HL-60/S4 treated with phorbol 12-myristate 13-acetate at 8.2 ng/mL for 4 days and 3 days (cell line): ENCODE results near the gene CBR1.

ENCODE experiments used
- in situ Hi-C: fragments of 300-500 bp; cut with MboI; formaldehyde crosslinking; loops from 2 replicates; pipeline ENCODE4 v1.15.0; 2022; ENCODE audit warnings: low sequenced_read_pairs

The CBR1 gene

GRCh38 chr21:36069713-36070583, at the start of gene CBR1:
TSS of gene CBR1 (plus strand) at chr21:36070024. CDS start at chr21:36070116, 92 bp downstream.
- in situ Hi-C loops = no loop called here

GRCh38 chr21:36021251-36021837, 48.5 kb upstream of the CBR1 start:
- in situ Hi-C loops = no loop called here

- in situ Hi-C loops = no loop called here
These were observed 47.3 kb upstream of the CBR1 start for GRCh38 chr21:36022427-36023091.

DNA sequence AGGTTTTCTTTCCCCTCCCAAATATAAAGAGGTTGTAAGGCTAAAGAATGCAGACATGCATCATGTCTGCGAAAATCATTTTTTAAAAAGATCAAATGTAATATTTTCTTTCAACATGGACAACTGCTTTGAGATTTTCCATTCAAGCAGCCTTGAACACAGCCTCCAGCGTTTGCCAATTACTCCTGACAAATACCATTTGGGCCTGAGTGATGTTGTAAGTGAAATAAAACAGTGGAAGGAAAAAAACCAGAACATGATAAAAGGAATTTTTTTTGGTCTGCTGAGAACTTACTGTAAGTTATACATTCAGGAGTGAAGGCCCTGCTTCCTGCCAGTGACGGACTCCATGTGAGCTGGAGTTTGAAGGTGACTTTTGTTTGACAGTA, 46.7 kb upstream of the CBR1 start:
- in situ Hi-C loops = no loop called here

DNA sequence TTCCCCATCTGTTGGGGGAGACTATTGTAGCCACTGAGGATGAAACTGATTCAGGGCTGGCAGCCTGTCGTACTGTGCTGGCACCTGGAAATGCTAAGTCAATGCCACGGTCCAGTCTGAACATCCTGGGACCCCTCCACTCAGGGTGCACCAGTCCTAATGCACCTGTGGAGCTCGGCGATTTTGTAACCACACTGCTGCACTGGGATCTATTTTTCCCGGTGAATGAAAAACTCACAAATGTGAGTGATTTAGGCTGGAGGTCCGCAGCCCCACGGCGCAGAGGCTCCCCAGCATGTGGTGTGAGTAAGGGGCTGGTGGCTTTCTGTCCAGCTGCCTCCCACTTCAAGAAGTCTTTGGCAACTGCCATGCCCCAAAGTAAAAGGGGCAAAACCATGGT, 45.0 kb upstream of the CBR1 start:
- in situ Hi-C loops = no loop called here

- in situ Hi-C loops = no loop called here
These were observed 42.5 kb upstream of the CBR1 start for GRCh38 chr21:36027347-36027746.

GRCh38 chr21:36028127-36029069, 41.4 kb upstream of the CBR1 start:
- in situ Hi-C loops = no loop called here

- in situ Hi-C loops = no loop called here
These were observed 40.5 kb upstream of the CBR1 start for GRCh38 chr21:36029309-36029708.

DNA sequence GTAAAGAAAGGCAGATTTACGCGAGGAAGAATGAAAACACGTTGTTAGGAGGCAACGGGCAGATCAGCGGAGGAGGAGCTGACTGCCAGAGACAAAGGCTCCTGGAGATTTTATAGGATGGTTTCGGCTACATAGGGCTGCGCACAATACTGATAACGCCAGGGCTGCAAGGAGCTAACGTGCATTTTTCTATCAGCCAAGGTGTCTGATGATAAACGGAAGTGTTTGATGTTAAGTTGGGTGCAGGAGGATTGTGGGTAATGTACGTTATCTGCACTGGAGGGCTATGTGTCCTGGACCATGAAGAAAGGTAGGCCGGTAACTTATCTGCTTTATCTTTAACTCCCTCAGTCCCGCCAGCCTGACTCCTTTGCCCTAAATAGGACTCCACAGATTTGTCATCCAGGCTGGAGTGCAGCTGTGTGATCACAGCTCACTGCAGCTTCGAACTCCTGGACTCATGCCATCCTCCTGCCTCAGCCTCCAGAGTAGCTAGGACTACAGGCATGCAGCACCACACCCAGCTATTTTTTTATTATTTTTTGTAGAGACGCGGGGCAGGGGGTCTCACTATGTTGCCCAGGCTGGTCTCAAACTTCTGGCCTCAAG, 39.1 kb upstream of the CBR1 start:
- in situ Hi-C loops = no loop called here

DNA sequence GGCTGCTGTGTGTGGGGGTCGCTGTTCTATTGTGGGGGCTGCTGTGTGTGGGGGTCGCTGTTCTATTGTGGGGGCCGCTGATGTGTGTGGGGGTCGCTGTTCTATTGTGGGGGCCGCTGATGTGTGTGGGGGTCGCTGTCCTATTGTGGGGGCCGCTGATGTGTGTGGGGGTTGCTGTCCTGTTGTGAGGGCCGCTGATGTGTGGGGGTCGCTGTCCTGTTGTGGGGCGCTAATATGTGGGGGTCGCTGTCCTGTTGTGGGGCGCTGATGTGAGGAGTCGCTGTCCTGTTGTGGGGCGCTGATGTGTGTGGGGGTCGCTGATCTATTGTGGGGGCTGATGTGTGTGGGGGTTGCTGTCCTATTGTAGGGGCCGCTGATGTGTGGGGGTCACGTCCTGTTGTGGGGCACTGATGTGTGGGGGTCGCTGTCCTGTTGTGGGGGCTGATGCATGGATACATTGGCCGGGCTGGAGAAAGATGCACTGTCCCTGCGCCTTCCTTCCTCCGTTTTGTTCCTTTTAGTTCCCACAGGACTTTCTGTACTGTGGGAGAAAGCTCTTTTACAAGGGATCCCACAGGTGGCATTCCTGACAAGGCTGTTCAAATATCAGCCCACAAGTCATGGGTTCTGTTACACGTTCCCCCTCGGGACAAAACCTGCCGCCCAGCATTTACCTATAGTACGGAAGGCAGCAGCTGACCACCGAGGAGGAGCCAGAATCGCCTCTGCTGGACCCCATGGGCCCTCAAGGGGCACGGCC, 37.0 kb upstream of the CBR1 start:
- in situ Hi-C loops = no loop called here

- in situ Hi-C loops = no loop called here
These were observed 35.5 kb upstream of the CBR1 start for GRCh38 chr21:36034211-36034913.

- in situ Hi-C loops = no loop called here
These were observed 34.4 kb upstream of the CBR1 start for GRCh38 chr21:36035381-36035791.

GRCh38 chr21:36038701-36039497, 30.9 kb upstream of the CBR1 start:
- in situ Hi-C loops = no loop called here

- in situ Hi-C loops = no loop called here
These were observed 30.0 kb upstream of the CBR1 start for GRCh38 chr21:36039861-36040260.

- in situ Hi-C loops = no loop called here
These were observed 29.4 kb upstream of the CBR1 start for GRCh38 chr21:36040389-36040788.

DNA sequence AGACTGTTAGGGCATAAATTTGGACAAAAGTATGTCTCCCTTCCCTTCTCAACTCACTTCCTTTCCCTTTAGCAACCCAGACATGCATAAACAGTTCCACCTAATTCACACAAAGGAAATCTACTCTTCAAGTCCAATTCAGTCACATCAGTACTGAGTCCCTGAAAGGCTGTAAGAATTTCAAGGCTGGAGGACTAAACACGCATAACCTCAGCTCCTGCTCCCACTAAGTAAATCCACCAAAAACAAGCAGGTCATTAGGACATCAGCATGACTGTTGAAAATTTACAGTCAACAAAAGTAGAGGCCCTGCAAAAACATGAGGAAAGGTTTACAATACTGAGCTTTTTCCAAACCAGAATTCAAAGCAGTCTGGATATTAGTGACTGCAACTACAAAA, 27.9 kb upstream of the CBR1 start:
- in situ Hi-C loops = no loop called here

DNA sequence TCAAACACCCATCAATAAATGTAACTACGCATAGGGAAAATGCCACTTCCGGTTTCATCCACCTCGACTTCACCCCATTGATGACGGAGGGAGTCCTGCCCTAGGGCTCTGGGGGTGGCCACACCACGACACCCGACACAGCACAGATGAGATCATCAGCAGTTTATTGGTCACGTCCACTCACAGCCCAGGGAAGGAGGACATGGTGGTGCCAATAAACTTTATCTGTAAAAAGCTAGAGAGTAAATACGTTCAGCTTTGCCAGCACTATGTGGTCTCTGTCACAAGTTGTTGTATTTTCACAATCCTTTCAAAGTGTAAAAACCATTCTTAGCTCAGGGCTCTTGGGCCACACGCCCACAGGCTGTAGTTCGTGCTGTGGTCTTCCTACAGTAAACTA, 25.8 kb upstream of the CBR1 start:
- in situ Hi-C loops = no loop called here

DNA sequence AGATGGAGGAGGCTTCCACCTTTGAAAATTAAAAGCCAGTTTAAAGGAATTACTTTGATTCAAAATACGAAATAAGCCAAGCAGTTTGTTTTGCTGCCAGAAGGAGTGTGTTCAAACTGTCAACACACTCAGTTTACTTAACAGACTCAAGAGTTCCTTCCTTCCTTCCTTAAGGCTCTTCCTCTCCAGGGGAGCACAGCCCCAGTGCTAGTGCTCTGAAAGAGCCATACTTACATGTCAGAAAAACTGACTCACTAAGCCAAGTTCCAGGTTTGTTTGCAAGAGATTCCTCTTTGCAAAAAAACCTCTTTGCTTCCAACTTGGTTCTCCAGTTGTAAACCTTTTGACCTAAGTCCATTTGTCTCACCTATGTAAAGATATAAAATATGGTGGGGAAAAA, 23.8 kb upstream of the CBR1 start:
- in situ Hi-C loops = no loop called here
